HepG2 (cell line): ENCODE data around the gene DNASE1. TPM values are rescaled to one million over a fixed set of nuclear protein-coding genes. Genes with fewer than 3 reads are reported as not detected.

Experiments
- CREB1 ChIP-seq, 2 experiments: fragments of 450-650 bp in 1 of 2; IDR thresholded peaks; 2 replicates each; pipeline ENCODE4 v1.6.1; 2016 to 2017; ENCODE audit warnings: control low read depth in 1 of 2, mild to moderate bottlenecking in 1 of 2, missing compliant biosample characterization in 1 of 2, missing genetic modification characterization in 1 of 2
- FLYWCH1 ChIP-seq: sonication (generic); formaldehyde crosslinking; IDR thresholded peaks from 2 replicates; pipeline ENCODE4 v1.8.1; 2023; ENCODE audit warnings: mild to moderate bottlenecking, missing genetic modification reagents
- FOXP1 ChIP-seq, 2 experiments: fragments of 450-650 bp in 1 of 2; IDR thresholded peaks; 2 replicates each; pipeline ENCODE4 v1.6.1; 2017 to 2018; ENCODE audit warnings: antibody characterized with exemption in 1 of 2
- HHEX ChIP-seq: IDR thresholded peaks from 2 replicates; pipeline ENCODE4 v1.6.1; 2016; ENCODE audit warnings: control low read depth
- KDM6A ChIP-seq: IDR thresholded peaks from 2 replicates; pipeline ENCODE4 v1.6.1; 2016; ENCODE audit warnings: low read depth
- MED1 ChIP-seq: sonication (generic); formaldehyde crosslinking; IDR thresholded peaks from 2 replicates; pipeline ENCODE4 v1.4.0; 2020; ENCODE audit warnings: missing genetic modification reagents
- MTA1 ChIP-seq: sonication (generic); formaldehyde crosslinking; IDR thresholded peaks from 2 replicates; pipeline ENCODE4 v1.4.0; 2020; ENCODE audit warnings: missing genetic modification reagents, mild to moderate bottlenecking, borderline replicate concordance
- SAFB2 ChIP-seq: sonication (generic); formaldehyde crosslinking; IDR thresholded peaks from 2 replicates; pipeline ENCODE4 v1.5.1; 2020; ENCODE audit warnings: missing genetic modification reagents, low read depth, mild to moderate bottlenecking, borderline replicate concordance
- ZNF138 ChIP-seq: sonication (generic); formaldehyde crosslinking; IDR thresholded peaks from 2 replicates; pipeline ENCODE4 v1.5.0; 2020; ENCODE audit warnings: mild to moderate bottlenecking, low read depth, missing genetic modification reagents
- ZSCAN12 ChIP-seq: sonication (generic); formaldehyde crosslinking; IDR thresholded peaks from 2 replicates; pipeline ENCODE4 v1.9.0; 2021; ENCODE audit warnings: mild to moderate bottlenecking, missing genetic modification reagents
- polyA plus RNA-seq, 8 experiments: library from polyadenylated mRNA; depleted of rRNA in 3 of 8; stranded (reverse) in 7 of 8; unstranded in 1 of 8; fragments of >200 nt; fragmentation: Illumina TruSeq in 4 of 8; extraction: Trizol in 4 of 8; gene quantifications; 2 replicates each; pipeline versions ENCODE4 v1.2.1 to v1.2.3, GENCODE V29; 2011 to 2016; ENCODE audit warnings: low read depth in 4 of 8, missing spikeins in 1 of 8, mixed read lengths in 1 of 8; ENCODE audit not compliant: insufficient read depth in 1 of 8
- total RNA-seq, 5 experiments: library from RNA; depleted of rRNA; stranded (reverse); fragments of >200 nt; fragmentation: Illumina TruSeq; extraction: Trizol; gene quantifications; 2 replicates each; pipeline ENCODE4 v1.2.3, GENCODE V29; 2016; ENCODE audit warnings: low read depth in 1 of 5
- TF ChIP-seq, protein P1 (sequence below): IDR thresholded peaks from 2 replicates; pipeline ENCODE4 v1.6.1; 2012; ENCODE audit warnings: low read length, improper control_type of control experiment
- TF ChIP-seq, protein P2 (sequence below): sonication (generic); formaldehyde crosslinking; IDR thresholded peaks from 2 replicates; pipeline ENCODE4 v1.9.0; 2022; ENCODE audit warnings: missing genetic modification reagents, mild to moderate bottlenecking, borderline replicate concordance
- TF ChIP-seq, protein P3 (sequence below): sonication (generic); formaldehyde crosslinking; IDR thresholded peaks from 2 replicates; pipeline ENCODE4 v1.5.1; 2020; ENCODE audit warnings: missing genetic modification reagents, mild to moderate bottlenecking, borderline replicate concordance
- TF ChIP-seq, protein P4 (sequence below): sonication (generic); formaldehyde crosslinking; IDR thresholded peaks from 2 replicates; pipeline ENCODE4 v1.9.0; 2021; ENCODE audit warnings: missing genetic modification reagents, borderline replicate concordance

The DNASE1 gene
- total and polyA plus RNA-seq, 2 of the 13 experiments (the other 11 are each of a cell fraction or from before 2014, with no cell fraction given) = 7.1 to 11.1 TPM

DNA sequence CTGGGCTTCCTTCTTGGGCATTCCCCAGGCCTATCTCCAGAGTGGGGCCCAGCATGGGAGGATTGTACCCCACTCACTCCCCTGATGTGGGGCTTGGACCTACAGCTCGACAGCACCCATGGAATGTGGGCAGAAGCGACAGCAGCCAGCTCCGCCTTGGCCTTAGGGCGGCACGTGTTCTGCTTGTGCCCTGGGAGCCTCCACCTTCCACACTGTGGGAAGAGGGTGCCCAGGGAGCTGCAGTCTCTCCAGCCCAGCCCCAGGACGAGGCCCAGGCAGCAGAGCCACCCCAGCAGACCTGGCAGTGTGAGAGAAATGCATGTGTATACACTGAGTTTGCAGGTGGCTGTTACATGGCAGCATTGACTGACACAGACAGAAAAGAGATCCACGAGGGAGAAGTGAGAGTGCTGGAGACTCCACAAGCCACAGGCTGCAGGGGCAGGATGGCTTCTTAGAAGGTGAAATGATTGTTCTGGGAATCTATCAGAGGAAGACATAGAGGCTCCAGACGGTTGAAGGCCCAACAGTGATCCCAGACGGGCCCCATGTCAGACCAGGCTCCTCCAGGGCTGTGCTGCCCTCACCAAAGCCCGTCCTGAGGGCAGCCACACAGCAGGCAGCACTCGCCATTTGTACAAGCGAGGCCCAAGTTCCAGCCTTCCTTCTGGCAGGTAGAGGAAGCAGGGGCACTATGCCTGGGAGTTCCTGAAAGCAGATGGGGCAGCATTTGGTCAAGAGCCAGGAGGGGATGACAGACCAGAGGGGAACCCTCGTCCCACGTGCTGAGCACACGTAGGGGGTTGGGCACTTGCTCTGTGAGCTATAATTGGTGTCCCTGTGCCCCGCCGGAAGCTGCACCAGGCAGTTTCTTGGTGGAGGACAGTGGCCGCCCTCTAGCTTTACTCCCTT, 2.8 kb upstream of the DNASE1 start (continued):
- TF ChIP-seq, protein P1, sequence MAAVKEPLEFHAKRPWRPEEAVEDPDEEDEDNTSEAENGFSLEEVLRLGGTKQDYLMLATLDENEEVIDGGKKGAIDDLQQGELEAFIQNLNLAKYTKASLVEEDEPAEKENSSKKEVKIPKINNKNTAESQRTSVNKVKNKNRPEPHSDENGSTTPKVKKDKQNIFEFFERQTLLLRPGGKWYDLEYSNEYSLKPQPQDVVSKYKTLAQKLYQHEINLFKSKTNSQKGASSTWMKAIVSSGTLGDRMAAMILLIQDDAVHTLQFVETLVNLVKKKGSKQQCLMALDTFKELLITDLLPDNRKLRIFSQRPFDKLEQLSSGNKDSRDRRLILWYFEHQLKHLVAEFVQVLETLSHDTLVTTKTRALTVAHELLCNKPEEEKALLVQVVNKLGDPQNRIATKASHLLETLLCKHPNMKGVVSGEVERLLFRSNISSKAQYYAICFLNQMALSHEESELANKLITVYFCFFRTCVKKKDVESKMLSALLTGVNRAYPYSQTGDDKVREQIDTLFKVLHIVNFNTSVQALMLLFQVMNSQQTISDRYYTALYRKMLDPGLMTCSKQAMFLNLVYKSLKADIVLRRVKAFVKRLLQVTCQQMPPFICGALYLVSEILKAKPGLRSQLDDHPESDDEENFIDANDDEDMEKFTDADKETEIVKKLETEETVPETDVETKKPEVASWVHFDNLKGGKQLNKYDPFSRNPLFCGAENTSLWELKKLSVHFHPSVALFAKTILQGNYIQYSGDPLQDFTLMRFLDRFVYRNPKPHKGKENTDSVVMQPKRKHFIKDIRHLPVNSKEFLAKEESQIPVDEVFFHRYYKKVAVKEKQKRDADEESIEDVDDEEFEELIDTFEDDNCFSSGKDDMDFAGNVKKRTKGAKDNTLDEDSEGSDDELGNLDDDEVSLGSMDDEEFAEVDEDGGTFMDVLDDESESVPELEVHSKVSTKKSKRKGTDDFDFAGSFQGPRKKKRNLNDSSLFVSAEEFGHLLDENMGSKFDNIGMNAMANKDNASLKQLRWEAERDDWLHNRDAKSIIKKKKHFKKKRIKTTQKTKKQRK = no peak
- TF ChIP-seq ZNF138 (CRISPR knock-in tag) (no peak), SAFB2 (CRISPR knock-in tag) (no peak), FOXP1 (IDR thresholded peaks at IDR 0.05) (no peak), FOXP1 (CRISPR knock-in tag; IDR thresholded peaks at IDR 0.05) (no peak), KDM6A (CRISPR knock-in tag) (no peak), MED1 (no peak), ZSCAN12 (CRISPR knock-in tag) (no peak), CREB1 (IDR thresholded peaks at IDR 0.05) (no peak), CREB1 (CRISPR knock-in tag; IDR thresholded peaks at IDR 0.05) (no peak), HHEX (CRISPR knock-in tag) (no peak), FLYWCH1 (no peak), MTA1 (CRISPR knock-in tag) (0 out of 2 replicates have a peak, but pooled peaks have one; percentile 18)
- TF ChIP-seq, protein P2, sequence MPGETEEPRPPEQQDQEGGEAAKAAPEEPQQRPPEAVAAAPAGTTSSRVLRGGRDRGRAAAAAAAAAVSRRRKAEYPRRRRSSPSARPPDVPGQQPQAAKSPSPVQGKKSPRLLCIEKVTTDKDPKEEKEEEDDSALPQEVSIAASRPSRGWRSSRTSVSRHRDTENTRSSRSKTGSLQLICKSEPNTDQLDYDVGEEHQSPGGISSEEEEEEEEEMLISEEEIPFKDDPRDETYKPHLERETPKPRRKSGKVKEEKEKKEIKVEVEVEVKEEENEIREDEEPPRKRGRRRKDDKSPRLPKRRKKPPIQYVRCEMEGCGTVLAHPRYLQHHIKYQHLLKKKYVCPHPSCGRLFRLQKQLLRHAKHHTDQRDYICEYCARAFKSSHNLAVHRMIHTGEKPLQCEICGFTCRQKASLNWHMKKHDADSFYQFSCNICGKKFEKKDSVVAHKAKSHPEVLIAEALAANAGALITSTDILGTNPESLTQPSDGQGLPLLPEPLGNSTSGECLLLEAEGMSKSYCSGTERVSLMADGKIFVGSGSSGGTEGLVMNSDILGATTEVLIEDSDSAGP (CRISPR knock-in tag) = 0 out of 2 replicates have a peak, but pooled peaks have one; percentile 36
- TF ChIP-seq, protein P3, sequence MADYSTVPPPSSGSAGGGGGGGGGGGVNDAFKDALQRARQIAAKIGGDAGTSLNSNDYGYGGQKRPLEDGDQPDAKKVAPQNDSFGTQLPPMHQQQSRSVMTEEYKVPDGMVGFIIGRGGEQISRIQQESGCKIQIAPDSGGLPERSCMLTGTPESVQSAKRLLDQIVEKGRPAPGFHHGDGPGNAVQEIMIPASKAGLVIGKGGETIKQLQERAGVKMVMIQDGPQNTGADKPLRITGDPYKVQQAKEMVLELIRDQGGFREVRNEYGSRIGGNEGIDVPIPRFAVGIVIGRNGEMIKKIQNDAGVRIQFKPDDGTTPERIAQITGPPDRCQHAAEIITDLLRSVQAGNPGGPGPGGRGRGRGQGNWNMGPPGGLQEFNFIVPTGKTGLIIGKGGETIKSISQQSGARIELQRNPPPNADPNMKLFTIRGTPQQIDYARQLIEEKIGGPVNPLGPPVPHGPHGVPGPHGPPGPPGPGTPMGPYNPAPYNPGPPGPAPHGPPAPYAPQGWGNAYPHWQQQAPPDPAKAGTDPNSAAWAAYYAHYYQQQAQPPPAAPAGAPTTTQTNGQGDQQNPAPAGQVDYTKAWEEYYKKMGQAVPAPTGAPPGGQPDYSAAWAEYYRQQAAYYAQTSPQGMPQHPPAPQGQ = no peak
- TF ChIP-seq, protein P4, sequence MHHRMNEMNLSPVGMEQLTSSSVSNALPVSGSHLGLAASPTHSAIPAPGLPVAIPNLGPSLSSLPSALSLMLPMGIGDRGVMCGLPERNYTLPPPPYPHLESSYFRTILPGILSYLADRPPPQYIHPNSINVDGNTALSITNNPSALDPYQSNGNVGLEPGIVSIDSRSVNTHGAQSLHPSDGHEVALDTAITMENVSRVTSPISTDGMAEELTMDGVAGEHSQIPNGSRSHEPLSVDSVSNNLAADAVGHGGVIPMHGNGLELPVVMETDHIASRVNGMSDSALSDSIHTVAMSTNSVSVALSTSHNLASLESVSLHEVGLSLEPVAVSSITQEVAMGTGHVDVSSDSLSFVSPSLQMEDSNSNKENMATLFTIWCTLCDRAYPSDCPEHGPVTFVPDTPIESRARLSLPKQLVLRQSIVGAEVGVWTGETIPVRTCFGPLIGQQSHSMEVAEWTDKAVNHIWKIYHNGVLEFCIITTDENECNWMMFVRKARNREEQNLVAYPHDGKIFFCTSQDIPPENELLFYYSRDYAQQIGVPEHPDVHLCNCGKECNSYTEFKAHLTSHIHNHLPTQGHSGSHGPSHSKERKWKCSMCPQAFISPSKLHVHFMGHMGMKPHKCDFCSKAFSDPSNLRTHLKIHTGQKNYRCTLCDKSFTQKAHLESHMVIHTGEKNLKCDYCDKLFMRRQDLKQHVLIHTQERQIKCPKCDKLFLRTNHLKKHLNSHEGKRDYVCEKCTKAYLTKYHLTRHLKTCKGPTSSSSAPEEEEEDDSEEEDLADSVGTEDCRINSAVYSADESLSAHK (CRISPR knock-in tag) = no peak
